Sigmoid colon (tissue), 4 donors: ENCODE measurements around the gene TBC1D16.

Experiments used
- EP300 ChIP-seq, 4 donors: sonication (generic); formaldehyde crosslinking; IDR thresholded peaks; one replicate each; pipeline ENCODE4 v1.6.1; 2017; ENCODE audit warnings: antibody characterized with exemption in 4 of 4
- POLR2A ChIP-seq, 2 donors: fragments of 450-650 bp; IDR thresholded peaks; one replicate each; pipeline ENCODE4 v1.6.1; 2016; ENCODE audit warnings: antibody characterized with exemption in 2 of 2, mild to moderate bottlenecking in 2 of 2, moderate library complexity in 2 of 2
- POLR2AphosphoS5 ChIP-seq, 4 donors: sonication (generic); formaldehyde crosslinking; IDR thresholded peaks; one replicate each; pipeline ENCODE4 v1.6.1; 2017; ENCODE audit warnings: antibody characterized with exemption in 4 of 4
- TF ChIP-seq, protein P1 (sequence below), 4 experiments: fragments of 450-650 bp in 3 of 4; fragments of 200-600 bp in 1 of 4; IDR thresholded peaks; one replicate each; pipeline ENCODE4 v1.5.1; 2016 to 2019; ENCODE audit warnings: antibody characterized with exemption in 4 of 4, mild to moderate bottlenecking in 3 of 4, moderate library complexity in 2 of 4

GRCh38 chr17:79913451-79913850 is 122.2 kb downstream of the TBC1D16 start:
- TF ChIP-seq, protein P1, sequence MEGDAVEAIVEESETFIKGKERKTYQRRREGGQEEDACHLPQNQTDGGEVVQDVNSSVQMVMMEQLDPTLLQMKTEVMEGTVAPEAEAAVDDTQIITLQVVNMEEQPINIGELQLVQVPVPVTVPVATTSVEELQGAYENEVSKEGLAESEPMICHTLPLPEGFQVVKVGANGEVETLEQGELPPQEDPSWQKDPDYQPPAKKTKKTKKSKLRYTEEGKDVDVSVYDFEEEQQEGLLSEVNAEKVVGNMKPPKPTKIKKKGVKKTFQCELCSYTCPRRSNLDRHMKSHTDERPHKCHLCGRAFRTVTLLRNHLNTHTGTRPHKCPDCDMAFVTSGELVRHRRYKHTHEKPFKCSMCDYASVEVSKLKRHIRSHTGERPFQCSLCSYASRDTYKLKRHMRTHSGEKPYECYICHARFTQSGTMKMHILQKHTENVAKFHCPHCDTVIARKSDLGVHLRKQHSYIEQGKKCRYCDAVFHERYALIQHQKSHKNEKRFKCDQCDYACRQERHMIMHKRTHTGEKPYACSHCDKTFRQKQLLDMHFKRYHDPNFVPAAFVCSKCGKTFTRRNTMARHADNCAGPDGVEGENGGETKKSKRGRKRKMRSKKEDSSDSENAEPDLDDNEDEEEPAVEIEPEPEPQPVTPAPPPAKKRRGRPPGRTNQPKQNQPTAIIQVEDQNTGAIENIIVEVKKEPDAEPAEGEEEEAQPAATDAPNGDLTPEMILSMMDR (IDR thresholded peaks at IDR 0.05) = no peak
- TF ChIP-seq POLR2A (IDR thresholded peaks at IDR 0.05) (no peak), POLR2AphosphoS5 (IDR thresholded peaks at IDR 0.05) (no peak), EP300 (IDR thresholded peaks at IDR 0.05) (no peak)
